SK-N-SH treated with all-trans-retinoic acid at 6 μM for 48 hours (cell line): ENCODE results near the gene PSMB10.

ENCODE experiments used
- ATAC-seq: fragments of 200-7000 bp; cut with Tn5 transposase; 3 replicates; pipeline ENCODE4 v1.9.1; 2020; ENCODE audit warnings: mild to moderate bottlenecking, moderate library complexity
- ARNTL ChIP-seq: fragments of 450-650 bp; formaldehyde crosslinking; IDR thresholded peaks from 2 replicates; pipeline ENCODE4 v1.5.0; 2020; ENCODE audit warnings: low read depth, mild to moderate bottlenecking, moderate library complexity, borderline replicate concordance
- BACH2 ChIP-seq: fragments of 250-450 bp; sonication (Bioruptor Pico); IDR thresholded peaks from 2 replicates; pipeline ENCODE4 v1.9.0; 2021; ENCODE audit warnings: mild to moderate bottlenecking, borderline replicate concordance
- ESRRG ChIP-seq: fragments of 250-450 bp; sonication (Bioruptor Pico); IDR thresholded peaks from 2 replicates; pipeline ENCODE4 v1.6.1; 2021; ENCODE audit warnings: mild to moderate bottlenecking
- GLIS3 ChIP-seq: fragments of 250-450 bp; sonication (Bioruptor Pico); IDR thresholded peaks from 2 replicates; pipeline ENCODE4 v1.5.0; 2020; ENCODE audit warnings: mild to moderate bottlenecking, moderate library complexity
- ISL1 ChIP-seq: fragments of 250-450 bp; sonication (Bioruptor Pico); IDR thresholded peaks from 2 replicates; pipeline ENCODE4 v2.1.2; 2022; ENCODE audit warnings: mild to moderate bottlenecking, moderate library complexity
- OSR1 ChIP-seq: fragments of 250-450 bp; sonication (Bioruptor Pico); IDR thresholded peaks from 2 replicates; pipeline ENCODE4 v1.8.0; 2022; ENCODE audit warnings: moderate library complexity, mild to moderate bottlenecking, inconsistent platforms
- PPARA ChIP-seq: fragments of 250-450 bp; sonication (Bioruptor Pico); IDR thresholded peaks from 2 replicates; pipeline ENCODE4 v1.5.0; 2020; ENCODE audit warnings: mild to moderate bottlenecking, borderline replicate concordance
- SNAI2 ChIP-seq: fragments of 250-450 bp; sonication (Bioruptor Pico); IDR thresholded peaks from 2 replicates; pipeline ENCODE4 v1.5.0; 2020; ENCODE audit warnings: mild to moderate bottlenecking, moderate library complexity
- TSHZ2 ChIP-seq: fragments of 250-450 bp; sonication (Bioruptor Pico); IDR thresholded peaks from 2 replicates; pipeline ENCODE4 v1.5.0; 2020; ENCODE audit warnings: mild to moderate bottlenecking, moderate library complexity
- ZFP3 ChIP-seq: fragments of 250-450 bp; sonication (Bioruptor Pico); IDR thresholded peaks from 2 replicates; pipeline ENCODE4 v1.5.0; 2020; ENCODE audit warnings: mild to moderate bottlenecking, moderate library complexity
- ZFP30 ChIP-seq: fragments of 450-650 bp; formaldehyde crosslinking; IDR thresholded peaks from 2 replicates; pipeline ENCODE4 v1.5.0; 2022; ENCODE audit warnings: mild to moderate bottlenecking, moderate library complexity
- ZNF565 ChIP-seq: fragments of 450-650 bp; formaldehyde crosslinking; conservative IDR thresholded peaks from 2 replicates; pipeline ENCODE4 v1.5.0; 2020; ENCODE audit warnings: low read depth, mild to moderate bottlenecking, moderate library complexity
- ZNF70 ChIP-seq: fragments of 450-650 bp; formaldehyde crosslinking; IDR thresholded peaks from 2 replicates; pipeline ENCODE4 v1.5.0; 2020; ENCODE audit warnings: mild to moderate bottlenecking, moderate library complexity
- ZNF8 ChIP-seq: fragments of 450-650 bp; formaldehyde crosslinking; IDR thresholded peaks from 2 replicates; pipeline ENCODE4 v1.5.0; 2020; ENCODE audit warnings: mild to moderate bottlenecking, moderate library complexity
- TF ChIP-seq, protein P1 (sequence below): fragments of 250-450 bp; sonication (Bioruptor Pico); IDR thresholded peaks from 2 replicates; pipeline ENCODE4 v1.8.0; 2020; ENCODE audit warnings: mild to moderate bottlenecking, moderate library complexity, borderline replicate concordance
- TF ChIP-seq, protein P2 (sequence below): fragments of 250-450 bp; sonication (Bioruptor Pico); IDR thresholded peaks from 2 replicates; pipeline ENCODE4 v1.5.1; 2021; ENCODE audit warnings: mild to moderate bottlenecking, moderate library complexity
- TF ChIP-seq, protein P3 (sequence below): fragments of 250-450 bp; sonication (Bioruptor Pico); IDR thresholded peaks from 2 replicates; pipeline ENCODE4 v1.5.1; 2020; ENCODE audit warnings: low read depth, mild to moderate bottlenecking, moderate library complexity

The PSMB10 gene

GRCh38 chr16:67936124-67936879 lies at the start of gene PSMB10:
PSMB10 (minus strand) TSS chr16:67936850; CDS start chr16:67936749, 101 bp downstream.
- ATAC-seq: peak; percentile 44

DNA sequence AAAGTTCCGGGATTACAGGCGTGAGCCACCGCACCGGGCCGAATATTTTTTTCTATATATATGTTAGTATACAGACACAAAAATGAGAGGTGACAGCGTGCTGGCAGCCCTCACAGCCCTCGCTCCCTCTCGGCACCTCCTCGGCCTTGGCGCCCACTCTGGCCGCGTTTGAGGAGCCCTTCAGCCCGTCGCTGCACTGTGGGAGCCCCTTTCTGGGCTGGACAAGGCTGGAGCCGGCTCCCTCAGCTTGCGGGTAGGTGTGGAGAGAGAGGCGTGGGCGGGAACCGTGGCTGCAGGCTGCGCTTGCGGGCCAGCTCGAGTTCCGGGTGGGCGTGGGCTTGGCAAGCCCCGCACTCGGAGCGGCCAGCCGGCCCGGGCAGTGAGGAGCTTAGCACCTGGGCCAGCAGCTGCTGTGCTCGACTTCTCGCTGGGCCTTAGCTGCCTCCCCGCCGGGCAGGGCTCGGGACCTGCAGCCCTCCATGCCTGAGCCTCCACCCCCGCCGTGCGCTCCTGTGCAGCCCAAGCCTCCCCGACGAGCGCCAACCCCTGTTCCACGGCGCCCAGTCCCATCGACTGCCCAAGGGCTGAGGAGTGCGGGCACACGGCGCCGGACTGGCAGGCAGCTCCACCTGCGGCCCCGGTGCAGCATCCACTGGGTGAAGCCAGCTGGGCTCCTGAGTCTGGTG lies 45.5 kb upstream of the PSMB10 start:
- TF ChIP-seq ARNTL (CRISPR knock-in tag) (no peak), ZFP3 (CRISPR knock-in tag) (no peak), GLIS3 (CRISPR knock-in tag) (no peak), TSHZ2 (CRISPR knock-in tag) (no peak), BACH2 (CRISPR knock-in tag) (no peak), ZNF70 (CRISPR knock-in tag) (no peak), PPARA (CRISPR knock-in tag) (no peak), ZFP30 (CRISPR knock-in tag) (no peak), ESRRG (no peak), ISL1 (CRISPR knock-in tag) (no peak), SNAI2 (CRISPR knock-in tag) (no peak)
- TF ChIP-seq, protein P1, sequence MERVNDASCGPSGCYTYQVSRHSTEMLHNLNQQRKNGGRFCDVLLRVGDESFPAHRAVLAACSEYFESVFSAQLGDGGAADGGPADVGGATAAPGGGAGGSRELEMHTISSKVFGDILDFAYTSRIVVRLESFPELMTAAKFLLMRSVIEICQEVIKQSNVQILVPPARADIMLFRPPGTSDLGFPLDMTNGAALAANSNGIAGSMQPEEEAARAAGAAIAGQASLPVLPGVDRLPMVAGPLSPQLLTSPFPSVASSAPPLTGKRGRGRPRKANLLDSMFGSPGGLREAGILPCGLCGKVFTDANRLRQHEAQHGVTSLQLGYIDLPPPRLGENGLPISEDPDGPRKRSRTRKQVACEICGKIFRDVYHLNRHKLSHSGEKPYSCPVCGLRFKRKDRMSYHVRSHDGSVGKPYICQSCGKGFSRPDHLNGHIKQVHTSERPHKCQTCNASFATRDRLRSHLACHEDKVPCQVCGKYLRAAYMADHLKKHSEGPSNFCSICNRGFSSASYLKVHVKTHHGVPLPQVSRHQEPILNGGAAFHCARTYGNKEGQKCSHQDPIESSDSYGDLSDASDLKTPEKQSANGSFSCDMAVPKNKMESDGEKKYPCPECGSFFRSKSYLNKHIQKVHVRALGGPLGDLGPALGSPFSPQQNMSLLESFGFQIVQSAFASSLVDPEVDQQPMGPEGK: no peak
- TF ChIP-seq, protein P2, sequence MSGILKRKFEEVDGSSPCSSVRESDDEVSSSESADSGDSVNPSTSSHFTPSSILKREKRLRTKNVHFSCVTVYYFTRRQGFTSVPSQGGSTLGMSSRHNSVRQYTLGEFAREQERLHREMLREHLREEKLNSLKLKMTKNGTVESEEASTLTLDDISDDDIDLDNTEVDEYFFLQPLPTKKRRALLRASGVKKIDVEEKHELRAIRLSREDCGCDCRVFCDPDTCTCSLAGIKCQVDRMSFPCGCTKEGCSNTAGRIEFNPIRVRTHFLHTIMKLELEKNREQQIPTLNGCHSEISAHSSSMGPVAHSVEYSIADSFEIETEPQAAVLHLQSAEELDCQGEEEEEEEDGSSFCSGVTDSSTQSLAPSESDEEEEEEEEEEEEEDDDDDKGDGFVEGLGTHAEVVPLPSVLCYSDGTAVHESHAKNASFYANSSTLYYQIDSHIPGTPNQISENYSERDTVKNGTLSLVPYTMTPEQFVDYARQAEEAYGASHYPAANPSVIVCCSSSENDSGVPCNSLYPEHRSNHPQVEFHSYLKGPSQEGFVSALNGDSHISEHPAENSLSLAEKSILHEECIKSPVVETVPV (CRISPR knock-in tag): no peak
- TF ChIP-seq, protein P3, sequence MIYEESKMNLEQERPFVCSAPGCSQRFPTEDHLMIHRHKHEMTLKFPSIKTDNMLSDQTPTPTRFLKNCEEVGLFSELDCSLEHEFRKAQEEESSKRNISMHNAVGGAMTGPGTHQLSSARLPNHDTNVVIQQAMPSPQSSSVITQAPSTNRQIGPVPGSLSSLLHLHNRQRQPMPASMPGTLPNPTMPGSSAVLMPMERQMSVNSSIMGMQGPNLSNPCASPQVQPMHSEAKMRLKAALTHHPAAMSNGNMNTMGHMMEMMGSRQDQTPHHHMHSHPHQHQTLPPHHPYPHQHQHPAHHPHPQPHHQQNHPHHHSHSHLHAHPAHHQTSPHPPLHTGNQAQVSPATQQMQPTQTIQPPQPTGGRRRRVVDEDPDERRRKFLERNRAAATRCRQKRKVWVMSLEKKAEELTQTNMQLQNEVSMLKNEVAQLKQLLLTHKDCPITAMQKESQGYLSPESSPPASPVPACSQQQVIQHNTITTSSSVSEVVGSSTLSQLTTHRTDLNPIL (CRISPR knock-in tag): no peak
- no peak for ATAC-seq

More at GRCh38 chr16:67936124-67936879, at the start of gene PSMB10:
- TF ChIP-seq, protein P3 (CRISPR knock-in tag): 0 out of 2 replicates have a peak, but pooled peaks have one; percentile 37
- TF ChIP-seq, protein P1: no peak

DNA sequence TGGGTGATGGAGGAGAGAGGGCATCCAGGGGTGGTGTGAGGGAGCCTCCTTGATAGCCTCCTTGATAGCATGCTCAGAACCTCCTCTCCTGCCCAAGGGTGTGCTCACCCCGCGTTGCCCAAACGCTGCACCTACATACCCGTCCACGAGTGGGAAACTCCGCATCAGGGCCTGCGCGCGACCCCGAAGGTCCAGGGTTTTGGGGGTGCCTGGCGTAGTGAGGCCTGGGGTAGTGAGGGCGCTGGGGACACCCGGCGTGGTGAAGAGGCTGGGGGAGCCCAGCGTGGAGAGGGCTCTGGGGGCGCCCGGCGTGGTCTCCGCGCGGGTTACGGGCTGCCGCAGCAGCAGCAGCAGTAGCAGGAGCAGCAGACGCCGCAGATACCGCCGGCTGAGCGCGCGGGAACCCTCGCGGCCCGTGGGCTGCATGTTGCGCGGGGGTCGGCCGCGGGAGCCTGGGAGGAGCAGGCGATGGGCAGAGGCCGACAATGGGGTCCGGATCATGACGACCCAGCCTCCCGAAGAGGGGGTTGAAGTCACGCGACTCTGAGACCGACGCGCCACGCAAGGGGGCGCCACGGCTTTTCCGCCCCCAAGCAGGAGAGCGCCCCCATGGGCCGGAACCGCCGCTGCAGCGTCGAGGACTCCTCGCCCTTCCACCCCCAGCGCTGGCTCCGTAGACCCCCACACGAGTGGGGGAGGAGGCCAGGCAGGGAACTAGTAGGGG lies 43.5 kb upstream of the PSMB10 start, which contains the start of gene DPEP3:
Gene DPEP3 (minus strand): TSS at position 545 of the 724 bp plus-strand sequence. CDS start 119 bp downstream, at position 426.
- no peak for ATAC-seq

More for the DNA sequence above, 43.5 kb upstream of the PSMB10 start, which contains the start of gene DPEP3:
- no peak for TF ChIP-seq ZFP30 (CRISPR knock-in tag)
- TF ChIP-seq TSHZ2 (CRISPR knock-in tag): no peak
- TF ChIP-seq ZNF70 (CRISPR knock-in tag): no peak
- TF ChIP-seq ZNF8 (CRISPR knock-in tag): no peak
- TF ChIP-seq ZNF565: no peak
- no peak for TF ChIP-seq OSR1
